ENCODE results near the gene PIK3IP1. TPM values are rescaled to one million over a fixed set of nuclear protein-coding genes. Genes with fewer than 3 reads are reported as not detected.
A peak's percentile ranks its signal among the peaks of the same experiment; 100 is the strongest.

PIK3IP1 gene
- polyA plus RNA-seq, 3 donors from 2014 or later = 88.2 to 136 (median 98.1) TPM

DNA sequence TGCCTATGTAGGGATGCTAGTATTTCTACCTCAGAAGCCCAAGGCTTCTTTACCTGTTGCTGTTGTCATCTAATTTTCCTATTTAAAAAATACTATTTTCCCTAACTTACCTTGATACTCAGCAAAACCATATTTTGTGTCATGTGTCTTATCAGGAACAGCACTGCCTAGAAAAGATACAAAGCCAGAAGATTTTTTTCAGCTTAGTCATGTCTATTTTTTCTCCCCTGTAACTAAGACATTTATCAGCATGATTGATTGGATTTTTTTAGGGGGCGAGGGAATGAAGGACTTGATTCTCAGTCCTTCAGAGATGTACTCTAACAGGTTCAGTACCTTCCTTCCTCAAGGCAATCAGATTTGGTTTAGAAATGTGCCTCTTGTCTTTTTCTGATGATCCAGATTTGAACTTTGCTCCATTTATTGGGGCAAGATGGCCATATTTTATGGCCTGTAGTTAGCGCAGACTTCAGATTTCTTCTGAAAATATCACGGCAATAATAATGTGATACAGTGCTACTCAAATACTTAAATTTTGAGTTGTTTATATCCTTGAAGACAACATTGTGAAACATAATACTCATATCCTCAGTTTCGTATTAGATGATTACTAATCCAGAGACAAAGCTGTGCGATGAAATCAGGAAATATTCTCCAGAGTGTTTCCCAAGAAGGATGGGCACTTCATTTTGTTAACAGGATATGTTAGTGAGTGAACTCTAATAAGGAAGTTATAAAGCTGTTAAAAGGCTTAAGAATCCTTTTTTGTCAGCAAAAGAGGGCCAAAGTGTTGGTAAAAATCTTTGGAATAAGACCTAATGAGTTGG, 3.8 kb upstream of the PIK3IP1 start:
- peaks cover 0 to 6% (median 0%) of the 10 kb centered on the region in 3 donors for H3K36me3 Mint-ChIP-seq
- DNase-seq = no peak
- H3K27ac Mint-ChIP-seq = no peak overlapping the region
- H3K4me3 Mint-ChIP-seq = no peak overlapping the region
- H3K4me1 Mint-ChIP-seq = peaks cover 14 to 20% of the 10 kb centered on the region in 2 donors
- H3K27me3 Mint-ChIP-seq (ENCODE audit: low read depth in 3 of 3) = peaks cover 9 to 14% (median 12%) of the 10 kb centered on the region in 3 donors
- H3K9me3 Mint-ChIP-seq = no peaks in the 10 kb centered on the region

DNA sequence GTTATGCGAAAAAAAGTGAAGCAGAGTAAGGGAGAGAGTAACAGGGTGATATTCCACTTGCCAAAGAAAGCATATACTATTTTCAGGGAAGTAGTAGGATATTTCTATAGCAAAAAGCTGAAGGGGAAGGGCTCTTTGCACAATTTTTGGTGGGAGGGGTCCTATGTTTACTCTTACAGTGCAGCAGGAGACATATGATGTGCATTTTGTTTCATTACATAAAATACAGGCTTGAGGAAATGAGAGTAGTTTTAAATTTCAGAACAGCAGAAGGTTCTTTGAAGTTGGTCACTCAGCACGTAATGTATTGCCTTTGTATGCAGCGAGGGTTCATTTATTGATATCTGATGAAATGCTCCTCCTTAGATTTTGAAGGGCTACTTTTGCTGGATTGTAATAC, 3.1 kb upstream of the PIK3IP1 start:
- peaks cover 17 to 23% of the 10 kb centered on the region in 2 donors for H3K4me1 Mint-ChIP-seq

DNA sequence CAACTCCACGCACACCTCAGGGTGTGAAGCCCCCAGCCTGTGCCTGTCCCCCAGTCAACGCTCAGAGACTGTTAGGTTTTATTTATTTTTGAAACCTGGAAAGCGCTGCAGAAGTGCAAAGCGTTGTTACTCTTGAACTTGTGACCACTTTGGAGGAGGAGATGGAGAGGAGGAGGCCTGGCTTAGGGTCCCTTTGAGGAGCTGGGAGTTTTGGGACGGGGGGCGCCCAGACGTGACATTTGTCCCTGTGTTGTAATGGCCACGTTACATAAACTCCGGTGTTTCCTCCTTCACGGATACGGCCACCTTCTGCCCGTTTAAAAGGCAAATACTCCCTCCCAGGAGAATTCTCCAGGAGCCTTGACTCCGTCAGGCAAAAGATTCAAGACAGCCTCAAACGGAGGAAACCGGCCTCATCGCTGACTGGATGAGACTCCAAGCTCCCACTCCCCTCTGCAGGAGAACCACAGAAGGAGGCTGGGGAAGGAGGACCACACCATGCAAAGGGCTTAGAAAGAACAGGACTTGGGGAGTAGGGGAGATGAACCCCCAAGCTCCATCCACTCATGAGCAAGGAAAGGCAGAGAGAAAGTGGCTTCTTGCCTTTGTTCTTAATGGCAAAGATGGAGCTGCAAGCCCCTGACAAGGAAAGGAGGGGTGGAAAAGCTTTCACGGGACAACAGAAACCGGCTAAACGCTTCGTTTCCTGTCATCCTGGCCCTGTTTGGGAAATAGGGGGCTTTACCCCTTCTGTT, 630 bp downstream of the PIK3IP1 start:
- H3K27me3 Mint-ChIP-seq (ENCODE audit: low read depth in 3 of 3) = peaks cover 11 to 37% (median 19%) of the 10 kb centered on the region in 3 donors
- DNase-seq = peak in 1 of 3 donors; percentile 26
- H3K4me1 Mint-ChIP-seq = peaks cover 51 to 54% of the 10 kb centered on the region in 2 donors
- peak overlapping the region; percentile 98 to 100 (median 99) for H3K27ac Mint-ChIP-seq
- H3K36me3 Mint-ChIP-seq = peaks cover 3 to 14% (median 11%) of the 10 kb centered on the region in 3 donors
- peak overlapping the region; percentile 96 to 98 (median 98) for H3K4me3 Mint-ChIP-seq
- H3K9me3 Mint-ChIP-seq = no peaks in the 10 kb centered on the region

More for the DNA sequence above, 3.1 kb upstream of the PIK3IP1 start:
- H3K27me3 Mint-ChIP-seq (ENCODE audit: low read depth in 3 of 3) = peaks cover 10 to 18% (median 14%) of the 10 kb centered on the region in 3 donors
- no peak overlapping the region for H3K27ac Mint-ChIP-seq
- H3K4me3 Mint-ChIP-seq = no peak overlapping the region
- H3K9me3 Mint-ChIP-seq = no peaks in the 10 kb centered on the region
- peaks cover 2 to 7% (median 3%) of the 10 kb centered on the region in 3 donors for H3K36me3 Mint-ChIP-seq
- no peak for DNase-seq

DNA sequence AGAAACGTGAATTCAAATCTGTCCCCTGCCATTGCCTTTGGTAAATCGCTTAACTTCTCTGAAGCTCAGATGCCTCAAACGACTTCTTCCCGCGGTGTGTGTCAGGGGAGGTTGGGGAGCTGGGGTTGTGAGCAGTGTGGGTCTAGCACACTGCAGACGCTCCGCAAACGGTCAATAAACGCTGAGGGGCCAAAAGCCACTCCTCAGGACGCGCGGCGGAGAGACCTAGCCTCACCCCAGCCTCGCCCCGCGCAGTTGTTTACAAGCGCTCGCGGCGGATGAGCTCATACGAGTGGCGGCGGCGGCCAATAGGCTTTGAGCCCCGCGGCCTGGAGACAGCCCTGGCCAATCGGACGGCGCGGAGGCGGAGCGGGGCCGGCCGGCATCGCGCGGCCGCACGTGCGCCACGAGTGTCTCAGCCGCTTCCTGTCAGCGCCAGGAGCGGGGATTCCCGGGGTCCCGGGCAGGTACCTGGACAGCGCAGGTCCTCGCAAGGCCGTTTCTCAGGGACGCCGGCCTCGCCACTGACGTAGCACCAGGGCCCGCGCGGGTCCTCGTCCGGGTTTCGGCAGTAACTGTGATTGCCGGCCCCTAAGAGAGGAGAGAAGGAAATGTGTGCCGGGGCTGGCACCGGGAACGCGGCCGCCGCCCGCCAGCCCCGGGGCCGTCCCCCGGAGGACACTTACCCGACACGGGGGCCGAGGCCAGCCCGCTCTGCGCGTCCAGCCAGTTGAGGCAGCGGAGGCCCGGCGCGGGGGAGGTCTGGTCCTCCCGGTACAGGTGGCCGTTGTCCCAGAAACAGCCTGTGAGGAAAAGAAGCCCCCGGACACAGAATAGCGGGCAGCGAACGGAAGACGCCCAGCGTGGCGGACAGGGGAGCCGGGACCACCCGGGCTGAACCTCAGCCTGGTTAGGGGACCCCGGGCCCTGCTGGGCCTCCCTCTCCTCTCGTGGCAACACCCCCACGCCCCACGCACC, 1.5 kb downstream of the PIK3IP1 start:
- peak; percentile 95 to 97 (median 96) for DNase-seq
- Mint-ChIP-seq H3K4me3 (peak overlapping the region; percentile 96 to 98 (median 98)), H3K4me1 (peaks cover 60 to 63% of the 10 kb centered on the region in 2 donors), H3K27me3 (ENCODE audit: low read depth in 3 of 3) (peaks cover 14 to 40% (median 19%) of the 10 kb centered on the region in 3 donors), H3K27ac (peak overlapping the region; percentile 99 to 100 (median 99)), H3K36me3 (peaks cover 3 to 17% (median 11%) of the 10 kb centered on the region in 3 donors), H3K9me3 (no peaks in the 10 kb centered on the region)

DNA sequence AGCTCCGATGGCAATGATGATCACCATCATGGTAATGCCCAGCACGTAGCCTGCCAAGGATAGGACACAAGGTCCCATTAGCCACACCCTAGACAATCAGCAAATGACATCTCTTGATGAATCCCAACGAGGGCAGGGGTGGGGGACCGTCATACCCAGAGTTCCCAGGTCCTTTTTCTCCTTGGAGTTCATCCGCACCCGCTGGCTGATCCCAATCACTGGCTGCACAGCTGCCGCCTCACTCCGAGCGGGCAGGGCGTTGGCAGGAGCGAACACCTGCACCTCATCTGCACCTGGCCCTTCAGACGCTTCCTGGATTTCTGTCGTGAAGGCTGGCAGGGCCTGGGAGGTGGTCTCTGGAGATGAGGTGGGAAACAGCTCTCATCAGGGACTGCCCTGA, 2.9 kb downstream of the PIK3IP1 start:
- Mint-ChIP-seq H3K36me3 (peaks cover 3 to 28% (median 15%) of the 10 kb centered on the region in 3 donors), H3K4me3 (peak overlapping the region; percentile 96 to 98 (median 98)), H3K4me1 (peaks cover 72 to 74% of the 10 kb centered on the region in 2 donors), H3K27me3 (ENCODE audit: low read depth in 3 of 3) (peaks cover 14 to 40% (median 19%) of the 10 kb centered on the region in 3 donors), H3K27ac (peak overlapping the region; percentile 99 to 100 (median 99)), H3K9me3 (no peaks in the 10 kb centered on the region)
- DNase-seq = no peak

DNA sequence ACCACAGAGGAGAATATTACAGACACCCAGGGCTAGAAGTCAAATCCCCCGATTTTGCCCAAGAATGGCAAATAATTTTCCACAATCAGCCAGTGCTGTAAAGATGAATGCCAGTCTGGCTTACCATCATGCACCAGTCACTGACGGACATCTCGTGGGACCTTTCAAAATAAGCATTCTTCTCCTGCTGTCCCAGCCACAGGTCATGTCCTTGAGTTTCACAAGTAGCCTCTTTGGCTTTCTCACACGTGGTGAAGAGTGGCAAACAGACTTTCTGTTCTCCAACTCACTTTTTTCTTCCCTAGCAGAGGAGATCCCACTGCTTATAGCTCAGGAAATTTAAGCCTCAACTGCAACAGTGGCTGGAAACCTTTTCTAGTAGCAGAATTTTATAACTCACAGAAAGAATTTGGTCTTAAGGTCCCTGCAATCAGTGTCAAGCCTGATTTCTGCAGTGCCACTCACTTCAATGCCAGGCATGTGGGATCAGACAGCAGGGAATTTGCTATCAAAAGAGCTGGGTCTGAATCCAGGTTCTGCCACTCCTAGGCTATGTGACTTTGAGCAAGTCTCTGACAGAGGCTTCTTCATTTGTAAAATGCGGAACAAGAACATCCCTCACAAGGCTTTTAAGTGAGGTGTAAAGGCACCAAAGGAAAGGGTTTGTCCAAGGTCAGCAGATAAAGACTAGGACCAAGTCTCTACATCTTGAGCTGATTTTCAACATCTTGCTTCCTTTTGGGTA, 3.6 kb downstream of the PIK3IP1 start:
- peaks cover 3 to 31% (median 15%) of the 10 kb centered on the region in 3 donors for H3K36me3 Mint-ChIP-seq
- no peaks in the 10 kb centered on the region for H3K9me3 Mint-ChIP-seq
- peaks cover 70 to 73% of the 10 kb centered on the region in 2 donors for H3K4me1 Mint-ChIP-seq
- peak in 1 of 3 donors; percentile 22 for DNase-seq
- H3K27ac Mint-ChIP-seq = peak overlapping the region; percentile 99 to 100 (median 99)
- H3K27me3 Mint-ChIP-seq (ENCODE audit: low read depth in 3 of 3) = peaks cover 14 to 40% (median 19%) of the 10 kb centered on the region in 3 donors
- H3K4me3 Mint-ChIP-seq = peak overlapping the region; percentile 53 to 98 (median 96)

DNA sequence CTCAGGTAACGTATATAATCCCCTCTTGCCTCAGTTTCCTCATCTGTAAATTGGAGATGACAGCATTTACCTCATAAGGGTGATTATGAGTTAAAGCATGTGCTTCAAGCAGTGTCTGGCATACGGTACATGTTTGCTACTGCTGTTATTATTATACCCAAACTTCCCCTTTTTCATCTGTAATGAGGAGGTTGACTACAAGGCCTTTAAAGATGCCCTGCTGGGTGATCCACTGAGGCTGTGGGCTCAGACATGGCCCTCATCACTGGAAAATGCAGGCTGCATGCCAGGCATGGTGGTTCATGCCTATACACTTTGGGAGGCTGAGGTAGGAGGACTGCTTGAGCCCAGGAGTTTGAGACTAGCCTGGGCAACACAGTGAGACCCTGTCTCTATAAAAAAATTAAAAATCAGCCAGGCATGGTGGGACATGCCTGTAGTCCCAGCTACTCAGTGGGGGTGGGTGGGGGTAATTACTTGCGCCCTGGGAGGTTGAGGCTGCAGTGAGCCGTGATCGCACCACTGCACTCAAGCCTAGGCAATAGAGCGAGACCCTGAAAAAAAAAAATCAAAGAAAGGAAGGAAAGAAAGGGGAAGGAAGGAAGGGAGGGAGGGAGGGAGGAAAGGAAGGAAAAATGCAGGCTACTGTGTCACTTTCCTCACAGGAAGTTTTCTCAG, 4.3 kb downstream of the PIK3IP1 start:
- Mint-ChIP-seq H3K36me3 (peaks cover 7 to 37% (median 21%) of the 10 kb centered on the region in 3 donors), H3K9me3 (no peaks in the 10 kb centered on the region), H3K27me3 (ENCODE audit: low read depth in 3 of 3) (peaks cover 14 to 40% (median 19%) of the 10 kb centered on the region in 3 donors), H3K4me1 (peaks cover 69 to 70% of the 10 kb centered on the region in 2 donors), H3K4me3 (peak overlapping the region; percentile 53 to 98 (median 67)), H3K27ac (peak overlapping the region; percentile 99 to 100 (median 99))
- no peak for DNase-seq

DNA sequence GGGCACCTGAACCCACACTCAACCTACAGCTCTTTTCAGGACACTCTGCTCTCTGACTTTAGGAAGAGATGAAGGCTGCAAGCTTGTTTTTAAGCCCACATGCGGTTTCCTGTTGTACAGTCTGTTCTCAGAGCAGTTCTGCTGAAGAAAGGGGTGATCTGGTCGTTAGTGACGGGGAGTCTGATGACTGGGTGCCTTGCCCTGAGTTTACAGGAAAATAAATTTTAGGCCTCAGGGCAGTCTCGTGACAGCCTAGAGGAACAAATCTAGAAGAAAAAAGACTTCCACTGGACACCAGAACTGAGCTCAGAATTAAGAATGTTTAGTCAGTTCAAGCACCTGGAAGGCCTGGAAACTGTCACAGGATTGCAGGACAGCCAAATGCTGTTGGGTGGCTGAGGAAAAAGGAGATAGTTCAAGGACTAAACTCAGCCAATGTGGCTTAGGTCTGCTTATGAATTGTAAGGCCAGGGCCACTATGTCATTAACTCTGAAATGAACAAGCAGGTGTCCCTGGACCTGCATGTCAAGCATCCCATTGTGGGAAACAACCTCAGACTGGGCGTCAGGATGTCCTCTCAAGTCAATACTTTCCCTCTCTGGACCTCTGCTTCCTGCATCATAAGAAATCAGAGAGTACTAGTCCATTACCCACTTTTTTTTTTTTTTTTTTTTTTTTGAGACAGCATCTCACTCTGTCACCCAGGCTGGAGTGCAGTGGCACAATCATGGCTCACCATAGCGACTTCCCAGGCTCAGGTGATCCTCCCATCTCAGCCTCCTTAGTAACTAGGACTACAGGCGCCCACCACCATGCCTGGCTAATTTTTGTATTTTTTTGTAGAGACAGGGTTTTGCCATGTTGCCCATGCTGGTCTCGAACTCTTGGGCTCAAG, 5.7 kb downstream of the PIK3IP1 start:
- H3K27ac Mint-ChIP-seq = peak overlapping the region; percentile 99 to 100 (median 99)
- peaks cover 58 to 61% of the 10 kb centered on the region in 2 donors for H3K4me1 Mint-ChIP-seq
- peaks cover 8 to 29% (median 13%) of the 10 kb centered on the region in 3 donors for H3K27me3 Mint-ChIP-seq (ENCODE audit: low read depth in 3 of 3)
- peak; percentile 61 to 70 (median 69) for DNase-seq
- H3K4me3 Mint-ChIP-seq = peak overlapping the region; percentile 58 to 79 (median 73)
- H3K36me3 Mint-ChIP-seq = peaks cover 7 to 42% (median 23%) of the 10 kb centered on the region in 3 donors
- no peaks in the 10 kb centered on the region for H3K9me3 Mint-ChIP-seq

DNA sequence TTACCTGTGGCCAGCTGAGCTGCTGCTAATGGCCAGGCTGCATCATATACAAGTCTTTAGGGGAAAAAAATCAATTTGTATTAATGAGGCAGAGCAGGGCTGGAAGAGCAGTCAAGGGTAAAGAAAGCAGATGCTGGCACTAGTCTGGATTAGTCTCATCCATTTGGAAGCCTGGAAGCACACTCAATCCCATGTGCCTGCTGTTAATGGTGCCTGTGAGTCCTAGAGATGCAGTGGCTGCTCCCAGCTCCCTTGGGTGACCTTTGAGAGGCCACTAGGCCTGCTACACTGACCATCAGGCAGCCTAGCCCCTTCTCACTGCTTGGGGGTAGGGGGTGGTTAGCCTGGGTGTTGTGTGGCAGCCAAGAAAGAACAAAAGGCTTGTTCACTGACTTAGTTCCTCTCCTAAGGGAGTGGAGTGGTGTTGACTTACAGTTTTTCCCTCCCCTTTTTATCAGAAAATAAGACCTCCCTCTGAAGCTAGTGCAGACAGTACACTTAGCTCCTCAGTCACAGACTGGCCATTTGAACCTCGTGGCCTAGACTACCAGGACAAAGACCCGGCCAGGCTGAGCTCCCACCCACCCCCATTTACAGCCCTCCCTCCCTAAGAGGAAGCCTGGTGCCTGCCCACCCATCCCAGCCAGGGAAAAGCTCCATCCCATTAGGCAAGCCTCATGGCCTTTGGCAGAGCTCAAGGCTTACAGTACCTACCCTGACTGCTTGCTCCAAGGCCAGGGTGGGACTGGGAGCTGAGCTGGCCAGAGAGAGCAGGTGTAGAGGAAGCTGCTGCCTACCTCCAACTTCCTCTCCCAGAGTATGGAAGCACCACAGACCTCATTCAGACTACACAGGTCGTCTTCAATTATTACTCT, 7.8 kb downstream of the PIK3IP1 start:
- peaks cover 1 to 14% (median 4%) of the 10 kb centered on the region in 3 donors for H3K27me3 Mint-ChIP-seq (ENCODE audit: low read depth in 3 of 3)
- H3K4me3 Mint-ChIP-seq = no peak overlapping the region
- no peaks in the 10 kb centered on the region for H3K9me3 Mint-ChIP-seq
- no peak for DNase-seq
- peaks cover 4 to 42% (median 15%) of the 10 kb centered on the region in 3 donors for H3K36me3 Mint-ChIP-seq
- peak overlapping the region; percentile 99 to 100 (median 99) for H3K27ac Mint-ChIP-seq
- peaks cover 46 to 51% of the 10 kb centered on the region in 2 donors for H3K4me1 Mint-ChIP-seq

DNA sequence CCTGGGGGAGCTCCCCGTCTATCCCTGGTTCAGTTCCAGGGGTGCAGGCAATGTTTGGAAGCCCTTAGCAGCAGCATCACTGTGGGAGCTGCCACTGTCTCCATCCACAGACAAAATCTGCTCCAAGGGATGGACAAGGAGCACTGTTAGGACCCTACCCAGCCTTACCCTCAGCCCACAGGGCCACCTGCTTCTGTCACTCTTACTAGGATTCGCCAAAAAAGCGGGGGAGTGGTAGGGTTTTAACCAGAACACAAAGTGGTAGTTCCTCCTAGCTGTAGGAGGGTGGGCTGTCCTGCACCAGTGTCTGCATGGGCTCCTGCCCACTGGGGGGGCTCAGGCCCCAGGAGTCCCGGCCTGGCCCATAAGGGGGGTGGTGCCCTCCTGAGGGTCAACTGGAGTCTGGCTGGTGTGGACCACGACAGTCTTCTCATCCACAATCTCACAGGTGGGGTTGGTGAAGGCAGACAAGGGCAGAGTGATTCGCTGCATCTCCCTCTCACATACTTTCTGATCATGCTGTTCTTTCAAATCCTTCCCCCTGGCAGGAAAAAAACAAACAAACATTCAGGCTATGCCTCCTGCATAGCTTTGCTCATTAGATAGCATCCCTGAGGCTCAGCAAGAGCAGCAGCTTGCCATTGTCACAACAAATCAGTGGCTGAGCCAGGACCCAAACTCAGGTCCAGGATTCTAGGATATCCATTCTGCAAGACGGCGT, 9.4 kb downstream of the PIK3IP1 start:
- Mint-ChIP-seq H3K4me3 (no peak overlapping the region), H3K4me1 (peaks cover 34% of the 10 kb centered on the region in 2 donors), H3K27ac (peak overlapping the region; percentile 77 to 100 (median 80)), H3K9me3 (no peaks in the 10 kb centered on the region), H3K27me3 (ENCODE audit: low read depth in 3 of 3) (peaks cover 0 to 6% (median 4%) of the 10 kb centered on the region in 3 donors), H3K36me3 (peaks cover 4 to 43% (median 12%) of the 10 kb centered on the region in 3 donors)
- DNase-seq = no peak

Measured in immature natural killer cell (primary cell).